Measurements from ENCODE around the gene FAM120B.

DNA sequence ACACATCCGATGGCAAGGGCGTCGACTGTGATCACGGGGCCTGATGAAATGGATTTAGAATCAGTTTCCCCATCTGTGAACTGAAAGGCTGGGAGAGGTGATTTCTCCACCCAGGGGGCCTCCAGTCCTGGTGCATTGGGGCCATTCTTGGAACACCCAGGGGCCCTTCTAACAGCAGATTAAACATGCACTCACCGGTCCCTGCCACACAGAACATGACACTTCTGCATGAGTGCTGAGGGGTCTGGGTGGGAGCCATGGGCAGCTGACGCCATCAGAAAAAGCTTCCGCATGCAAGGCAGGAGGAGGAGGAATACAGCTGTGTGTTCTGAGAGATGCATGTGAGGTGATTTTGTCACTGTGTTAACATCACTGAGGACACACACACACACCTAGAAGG, 42.5 kb upstream of the FAM120B start:
- TF ChIP-seq, protein P1, sequence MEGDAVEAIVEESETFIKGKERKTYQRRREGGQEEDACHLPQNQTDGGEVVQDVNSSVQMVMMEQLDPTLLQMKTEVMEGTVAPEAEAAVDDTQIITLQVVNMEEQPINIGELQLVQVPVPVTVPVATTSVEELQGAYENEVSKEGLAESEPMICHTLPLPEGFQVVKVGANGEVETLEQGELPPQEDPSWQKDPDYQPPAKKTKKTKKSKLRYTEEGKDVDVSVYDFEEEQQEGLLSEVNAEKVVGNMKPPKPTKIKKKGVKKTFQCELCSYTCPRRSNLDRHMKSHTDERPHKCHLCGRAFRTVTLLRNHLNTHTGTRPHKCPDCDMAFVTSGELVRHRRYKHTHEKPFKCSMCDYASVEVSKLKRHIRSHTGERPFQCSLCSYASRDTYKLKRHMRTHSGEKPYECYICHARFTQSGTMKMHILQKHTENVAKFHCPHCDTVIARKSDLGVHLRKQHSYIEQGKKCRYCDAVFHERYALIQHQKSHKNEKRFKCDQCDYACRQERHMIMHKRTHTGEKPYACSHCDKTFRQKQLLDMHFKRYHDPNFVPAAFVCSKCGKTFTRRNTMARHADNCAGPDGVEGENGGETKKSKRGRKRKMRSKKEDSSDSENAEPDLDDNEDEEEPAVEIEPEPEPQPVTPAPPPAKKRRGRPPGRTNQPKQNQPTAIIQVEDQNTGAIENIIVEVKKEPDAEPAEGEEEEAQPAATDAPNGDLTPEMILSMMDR (conservative IDR thresholded peaks at IDR 0.05; ENCODE audit: low read depth in 2 of 2) = no peak
- TF ChIP-seq EZH2 (IDR thresholded peaks at IDR 0.05; ENCODE audit: low read depth, unreplicated experiment) (no peak), JUNB (IDR thresholded peaks at IDR 0.05; ENCODE audit: unreplicated experiment) (no peak), ZNF114 (CRISPR knock-in tag; IDR thresholded peaks at IDR 0.05) (no peak), CREB1 (CRISPR knock-in tag; IDR thresholded peaks at IDR 0.05; ENCODE audit: low read depth) (no peak), EZH2phosphoT487 (IDR thresholded peaks at IDR 0.05; ENCODE audit: unreplicated experiment) (no peak), POLR2AphosphoS5 (IDR thresholded peaks at IDR 0.05; ENCODE audit: low read depth) (no peak)
- TF ChIP-seq, protein P2, sequence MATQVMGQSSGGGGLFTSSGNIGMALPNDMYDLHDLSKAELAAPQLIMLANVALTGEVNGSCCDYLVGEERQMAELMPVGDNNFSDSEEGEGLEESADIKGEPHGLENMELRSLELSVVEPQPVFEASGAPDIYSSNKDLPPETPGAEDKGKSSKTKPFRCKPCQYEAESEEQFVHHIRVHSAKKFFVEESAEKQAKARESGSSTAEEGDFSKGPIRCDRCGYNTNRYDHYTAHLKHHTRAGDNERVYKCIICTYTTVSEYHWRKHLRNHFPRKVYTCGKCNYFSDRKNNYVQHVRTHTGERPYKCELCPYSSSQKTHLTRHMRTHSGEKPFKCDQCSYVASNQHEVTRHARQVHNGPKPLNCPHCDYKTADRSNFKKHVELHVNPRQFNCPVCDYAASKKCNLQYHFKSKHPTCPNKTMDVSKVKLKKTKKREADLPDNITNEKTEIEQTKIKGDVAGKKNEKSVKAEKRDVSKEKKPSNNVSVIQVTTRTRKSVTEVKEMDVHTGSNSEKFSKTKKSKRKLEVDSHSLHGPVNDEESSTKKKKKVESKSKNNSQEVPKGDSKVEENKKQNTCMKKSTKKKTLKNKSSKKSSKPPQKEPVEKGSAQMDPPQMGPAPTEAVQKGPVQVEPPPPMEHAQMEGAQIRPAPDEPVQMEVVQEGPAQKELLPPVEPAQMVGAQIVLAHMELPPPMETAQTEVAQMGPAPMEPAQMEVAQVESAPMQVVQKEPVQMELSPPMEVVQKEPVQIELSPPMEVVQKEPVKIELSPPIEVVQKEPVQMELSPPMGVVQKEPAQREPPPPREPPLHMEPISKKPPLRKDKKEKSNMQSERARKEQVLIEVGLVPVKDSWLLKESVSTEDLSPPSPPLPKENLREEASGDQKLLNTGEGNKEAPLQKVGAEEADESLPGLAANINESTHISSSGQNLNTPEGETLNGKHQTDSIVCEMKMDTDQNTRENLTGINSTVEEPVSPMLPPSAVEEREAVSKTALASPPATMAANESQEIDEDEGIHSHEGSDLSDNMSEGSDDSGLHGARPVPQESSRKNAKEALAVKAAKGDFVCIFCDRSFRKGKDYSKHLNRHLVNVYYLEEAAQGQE (IDR thresholded peaks at IDR 0.05; ENCODE audit: unreplicated experiment) = no peak
- TF ChIP-seq, protein P3, sequence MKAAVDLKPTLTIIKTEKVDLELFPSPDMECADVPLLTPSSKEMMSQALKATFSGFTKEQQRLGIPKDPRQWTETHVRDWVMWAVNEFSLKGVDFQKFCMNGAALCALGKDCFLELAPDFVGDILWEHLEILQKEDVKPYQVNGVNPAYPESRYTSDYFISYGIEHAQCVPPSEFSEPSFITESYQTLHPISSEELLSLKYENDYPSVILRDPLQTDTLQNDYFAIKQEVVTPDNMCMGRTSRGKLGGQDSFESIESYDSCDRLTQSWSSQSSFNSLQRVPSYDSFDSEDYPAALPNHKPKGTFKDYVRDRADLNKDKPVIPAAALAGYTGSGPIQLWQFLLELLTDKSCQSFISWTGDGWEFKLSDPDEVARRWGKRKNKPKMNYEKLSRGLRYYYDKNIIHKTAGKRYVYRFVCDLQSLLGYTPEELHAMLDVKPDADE (IDR thresholded peaks at IDR 0.05) = no peak

Measured in GM23338 (cell line).